Activated naive CD4-positive, alpha-beta T cell (primary cell): Measurements from ENCODE around the gene KCP.

Source experiments
- DNase-seq, 4 experiments: peaks; one replicate each; lab custom pipeline; 2025; lab: John Stamatoyannopoulos, UW

KCP gene

GRCh38 chr7:128858380-128859231 is 51.9 kb downstream of the KCP start:
- no peak for DNase-seq

- no peak for DNase-seq
Observed at GRCh38 chr7:128856001-128856718, 54.3 kb downstream of the KCP start.

GRCh38 chr7:128855559-128855958 is 55.0 kb downstream of the KCP start:
- DNase-seq: no peak

GRCh38 chr7:128854396-128854795 is 56.1 kb downstream of the KCP start:
- DNase-seq: no peak

- DNase-seq: no peak
Observed at GRCh38 chr7:128853799-128854198, 56.7 kb downstream of the KCP start.

GRCh38 chr7:128852537-128853254 is 57.8 kb downstream of the KCP start:
- DNase-seq: no peak

- DNase-seq: no peak
Observed at GRCh38 chr7:128849804-128850490, 60.6 kb downstream of the KCP start.

GRCh38 chr7:128849156-128849515 is 61.4 kb downstream of the KCP start:
- DNase-seq: no peak

- no peak for DNase-seq
Observed at GRCh38 chr7:128848289-128849155, 62.0 kb downstream of the KCP start.

GRCh38 chr7:128847721-128848211 is 62.7 kb downstream of the KCP start:
- DNase-seq: no peak

GRCh38 chr7:128846781-128847444 is 63.6 kb downstream of the KCP start:
- DNase-seq: no peak

GRCh38 chr7:128845987-128846386 is 64.5 kb downstream of the KCP start:
- no peak for DNase-seq

- DNase-seq: no peak
Observed at GRCh38 chr7:128845475-128845874, 65.0 kb downstream of the KCP start.

GRCh38 chr7:128844777-128845311 is 65.7 kb downstream of the KCP start:
- no peak for DNase-seq

- DNase-seq: no peak
Observed at GRCh38 chr7:128843938-128844621, 66.4 kb downstream of the KCP start.

GRCh38 chr7:128842674-128843641 is 67.6 kb downstream of the KCP start:
- no peak for DNase-seq

- peak in 3 of 4 experiments; percentile 16 to 35 (median 29) for DNase-seq
Observed at GRCh38 chr7:128841921-128842673, 68.4 kb downstream of the KCP start.
